ENCODE results near the gene ITPK1.
A peak's percentile ranks its signal among the peaks of the same experiment; 100 is the strongest.

ITPK1 gene

DNA sequence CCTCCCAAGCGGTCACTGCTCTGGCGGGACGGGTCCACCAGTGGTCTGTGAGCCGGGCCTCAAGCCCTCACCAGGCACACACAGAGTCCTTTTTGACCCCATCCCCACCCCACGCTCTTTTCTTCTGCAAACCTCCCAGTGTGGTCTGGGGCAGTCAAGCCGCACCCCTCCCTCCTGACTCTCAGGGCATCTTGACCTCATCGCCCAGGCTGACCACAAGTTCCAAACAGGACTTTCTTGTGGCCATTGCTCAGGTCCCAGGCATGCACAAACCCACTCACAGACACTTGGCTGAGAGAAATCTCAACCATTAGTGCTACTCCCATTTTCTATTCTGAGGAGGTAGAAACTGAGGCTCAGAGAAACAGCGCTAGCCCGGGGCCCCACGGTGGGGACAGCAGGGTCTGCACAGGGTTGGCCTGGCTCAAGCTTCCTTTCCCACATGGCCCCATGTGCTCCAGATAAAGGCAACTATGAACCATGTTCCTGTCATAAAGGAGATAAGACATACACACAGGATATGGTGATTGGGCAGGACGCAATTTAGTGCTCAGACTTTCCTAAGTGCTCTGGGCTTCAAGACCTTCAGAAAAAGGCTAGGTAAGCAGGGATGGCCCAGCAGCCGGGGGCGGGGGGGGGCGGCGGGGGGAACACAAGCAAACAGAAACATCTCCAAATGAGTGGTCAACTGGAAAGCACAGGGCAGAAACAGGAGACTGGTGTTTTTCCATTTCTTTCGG, 69.6 kb downstream of the ITPK1 start:
- Mint-ChIP-seq H3K4me3 (no peak overlapping the region), H3K4me1 (ENCODE audit: low read depth) (peaks cover 48% of the 10 kb centered on the region), H3K36me3 (ENCODE audit: low read depth) (peaks cover 30% of the 10 kb centered on the region), H3K27me3 (no peaks in the 10 kb centered on the region), H3K27ac (peak overlapping the region; percentile 19), H3K9me3 (no peaks in the 10 kb centered on the region)
- no peak for DNase-seq

DNA sequence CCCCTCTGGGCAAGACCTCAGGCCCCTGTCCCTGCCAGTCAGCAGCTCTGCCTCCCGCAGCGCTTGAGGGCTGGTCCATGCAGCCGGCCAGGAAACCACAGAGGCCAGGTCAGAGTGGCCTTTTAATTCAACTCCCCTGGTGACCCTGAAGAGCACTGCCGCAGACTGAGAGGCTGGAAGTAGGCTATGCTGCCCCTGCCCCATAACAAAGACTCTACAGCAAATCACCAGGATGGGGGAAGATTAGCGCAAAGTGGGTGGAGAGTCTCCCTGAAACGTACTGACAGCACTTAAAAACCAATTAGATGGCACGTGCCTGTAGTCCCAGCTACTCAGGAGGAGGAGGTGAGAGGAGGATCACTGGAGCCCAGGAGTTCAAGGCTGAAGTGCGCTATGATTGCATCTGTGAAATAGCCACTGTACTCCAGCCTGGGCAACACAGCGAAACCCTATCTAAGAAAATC, 70.5 kb downstream of the ITPK1 start:
- no peaks in the 10 kb centered on the region for H3K9me3 Mint-ChIP-seq
- H3K4me1 Mint-ChIP-seq (ENCODE audit: low read depth) = peaks cover 56% of the 10 kb centered on the region
- H3K4me3 Mint-ChIP-seq = no peak overlapping the region

DNA sequence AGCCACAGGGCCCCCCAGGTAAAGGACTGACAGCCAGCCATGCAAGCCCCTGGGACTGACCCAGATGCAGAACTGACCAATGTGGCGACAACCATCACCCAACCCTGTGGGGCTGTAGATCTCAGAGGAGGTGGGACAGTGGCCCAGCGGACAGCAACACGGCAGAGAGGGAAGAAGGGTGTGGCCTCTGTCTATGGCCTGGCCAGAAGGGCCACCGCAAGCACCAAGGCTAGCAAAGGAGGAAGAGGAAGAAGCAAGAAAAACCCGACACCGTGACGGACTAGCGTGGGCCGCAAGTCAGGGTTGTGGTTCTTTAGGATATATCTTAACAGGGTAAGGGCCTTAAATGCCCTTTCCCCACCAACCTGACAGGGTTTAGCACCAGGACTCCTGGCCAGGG, 71.2 kb downstream of the ITPK1 start:
- H3K4me1 Mint-ChIP-seq (ENCODE audit: low read depth) = peaks cover 59% of the 10 kb centered on the region
- peaks cover 20% of the 10 kb centered on the region for H3K36me3 Mint-ChIP-seq (ENCODE audit: low read depth)
- no peak overlapping the region for H3K27ac Mint-ChIP-seq
- no peak for DNase-seq
- H3K27me3 Mint-ChIP-seq = no peaks in the 10 kb centered on the region
- no peaks in the 10 kb centered on the region for H3K9me3 Mint-ChIP-seq
- no peak overlapping the region for H3K4me3 Mint-ChIP-seq

More for the DNA sequence above, 70.5 kb downstream of the ITPK1 start:
- Mint-ChIP-seq H3K27ac (peak overlapping the region; percentile 50), H3K27me3 (no peaks in the 10 kb centered on the region), H3K36me3 (ENCODE audit: low read depth) (peaks cover 22% of the 10 kb centered on the region)
- DNase-seq = no peak

DNA sequence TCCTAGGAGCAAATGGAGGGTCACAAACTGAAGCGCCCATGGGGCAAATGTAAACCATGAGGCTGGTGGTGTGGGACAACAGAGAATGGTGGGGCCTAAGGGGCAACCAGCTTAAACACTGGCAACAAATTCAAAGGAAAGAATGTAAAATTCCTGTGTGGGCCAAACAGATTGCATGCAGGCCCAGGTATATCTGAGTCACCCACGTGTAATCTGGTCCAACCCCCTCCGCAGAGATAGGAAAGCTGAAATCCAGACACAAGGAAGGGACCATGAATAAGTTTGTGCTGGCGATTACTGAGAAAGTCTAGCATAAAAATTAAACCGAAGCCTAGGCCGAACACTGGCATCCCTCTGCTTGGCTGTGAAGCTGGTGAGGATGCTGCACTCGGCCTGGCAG, 71.6 kb downstream of the ITPK1 start:
- no peaks in the 10 kb centered on the region for H3K27me3 Mint-ChIP-seq
- no peak overlapping the region for H3K27ac Mint-ChIP-seq
- peaks cover 16% of the 10 kb centered on the region for H3K36me3 Mint-ChIP-seq (ENCODE audit: low read depth)
- no peak overlapping the region for H3K4me3 Mint-ChIP-seq
- no peak for DNase-seq
- H3K4me1 Mint-ChIP-seq (ENCODE audit: low read depth) = peaks cover 60% of the 10 kb centered on the region
- H3K9me3 Mint-ChIP-seq = no peaks in the 10 kb centered on the region

DNA sequence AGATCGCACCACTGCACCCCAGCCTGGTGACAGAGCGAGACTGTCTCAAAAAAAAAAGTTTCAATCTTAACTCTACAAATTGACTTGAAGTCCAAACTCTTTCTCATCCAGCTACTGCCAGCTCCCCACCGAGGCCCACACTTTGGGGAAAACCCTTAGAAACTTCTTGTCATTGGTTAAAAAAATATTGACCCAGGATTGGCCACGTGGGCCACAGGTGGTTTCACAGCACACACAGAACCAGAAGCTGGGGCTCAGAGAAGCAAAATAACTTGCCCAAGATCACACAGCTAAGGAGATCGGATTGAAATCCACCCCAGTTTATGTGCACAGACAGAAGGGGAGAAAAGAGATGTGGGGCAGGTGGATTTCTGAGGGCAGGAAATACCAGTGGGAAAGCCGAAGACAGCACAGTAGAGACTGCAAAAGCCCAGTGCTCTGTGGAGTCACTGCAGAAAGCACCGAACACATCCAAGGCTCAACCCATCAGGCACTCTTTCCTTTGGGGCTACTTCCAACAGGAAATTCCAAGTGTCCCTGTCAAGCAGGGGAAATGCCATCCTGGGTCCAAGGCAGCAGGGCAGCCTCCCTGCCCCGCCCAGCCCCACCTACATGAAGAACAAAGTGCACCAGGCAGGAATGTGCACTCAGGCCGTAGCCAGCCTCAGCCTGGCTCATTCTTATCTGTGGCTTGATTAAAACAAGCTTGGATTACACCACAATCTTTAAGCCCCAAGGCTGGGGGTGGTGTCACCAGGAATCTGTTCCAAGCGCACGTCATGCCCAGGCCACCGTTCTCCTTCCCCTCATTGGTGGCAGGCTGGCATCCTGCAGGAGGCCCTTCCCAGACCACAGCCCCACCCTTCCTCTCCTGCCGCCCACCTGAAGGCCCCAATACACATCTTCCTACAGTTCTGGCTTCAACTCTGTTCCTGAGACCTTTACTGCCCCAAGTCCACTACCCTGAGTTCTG, 72.5 kb downstream of the ITPK1 start:
- Mint-ChIP-seq H3K4me1 (ENCODE audit: low read depth) (peaks cover 62% of the 10 kb centered on the region), H3K9me3 (no peaks in the 10 kb centered on the region), H3K36me3 (ENCODE audit: low read depth) (peaks cover 10% of the 10 kb centered on the region), H3K4me3 (no peak overlapping the region), H3K27ac (peak overlapping the region; percentile 66), H3K27me3 (no peaks in the 10 kb centered on the region)
- no peak for DNase-seq

DNA sequence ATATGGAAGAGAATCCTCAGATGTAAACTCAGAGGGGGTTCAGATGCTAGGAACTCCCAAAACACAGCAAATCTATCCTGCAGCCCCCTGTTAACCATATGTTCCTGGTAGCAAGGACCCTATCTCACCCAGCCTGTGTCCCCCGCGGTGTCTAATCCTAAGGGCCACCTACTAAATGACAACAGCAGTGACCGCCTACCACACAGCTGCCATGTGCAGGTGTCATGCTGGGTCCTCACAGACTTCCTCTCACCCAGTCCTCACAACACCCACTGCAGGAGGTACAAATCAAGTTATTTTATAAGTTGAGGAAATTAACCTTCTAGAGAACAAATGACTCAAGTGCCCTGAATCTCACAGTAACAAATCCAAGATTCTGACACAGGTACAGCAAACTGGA, 73.9 kb downstream of the ITPK1 start:
- no peaks in the 10 kb centered on the region for H3K36me3 Mint-ChIP-seq (ENCODE audit: low read depth)
- no peaks in the 10 kb centered on the region for H3K27me3 Mint-ChIP-seq
- H3K27ac Mint-ChIP-seq = peak overlapping the region; percentile 77
- peaks cover 64% of the 10 kb centered on the region for H3K4me1 Mint-ChIP-seq (ENCODE audit: low read depth)
- H3K9me3 Mint-ChIP-seq = no peaks in the 10 kb centered on the region
- no peak overlapping the region for H3K4me3 Mint-ChIP-seq
- no peak for DNase-seq

DNA sequence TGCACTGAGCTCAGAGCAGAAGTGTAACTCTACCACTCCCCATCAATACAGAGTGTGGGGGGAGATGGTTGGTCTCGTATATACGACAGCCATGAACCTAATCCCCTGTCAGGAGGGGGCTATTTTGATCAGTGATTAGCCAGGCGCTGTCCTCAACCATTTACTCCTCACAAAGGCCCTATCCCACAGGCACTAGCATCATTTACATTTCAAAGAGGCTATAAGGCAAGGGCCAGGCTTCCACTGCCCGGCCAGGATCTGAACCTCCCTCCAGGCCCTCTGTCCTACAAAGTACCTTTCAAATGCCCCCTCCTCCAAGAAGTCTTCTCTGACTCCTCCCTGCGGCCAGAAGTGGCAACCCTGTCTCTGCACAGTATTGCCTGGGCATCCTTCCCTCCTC, 74.7 kb downstream of the ITPK1 start:
- no peaks in the 10 kb centered on the region for H3K27me3 Mint-ChIP-seq
- DNase-seq = no peak
- no peaks in the 10 kb centered on the region for H3K9me3 Mint-ChIP-seq
- peaks cover 61% of the 10 kb centered on the region for H3K4me1 Mint-ChIP-seq (ENCODE audit: low read depth)
- no peaks in the 10 kb centered on the region for H3K36me3 Mint-ChIP-seq (ENCODE audit: low read depth)
- peak overlapping the region; percentile 77 for H3K27ac Mint-ChIP-seq
- H3K4me3 Mint-ChIP-seq = no peak overlapping the region

DNA sequence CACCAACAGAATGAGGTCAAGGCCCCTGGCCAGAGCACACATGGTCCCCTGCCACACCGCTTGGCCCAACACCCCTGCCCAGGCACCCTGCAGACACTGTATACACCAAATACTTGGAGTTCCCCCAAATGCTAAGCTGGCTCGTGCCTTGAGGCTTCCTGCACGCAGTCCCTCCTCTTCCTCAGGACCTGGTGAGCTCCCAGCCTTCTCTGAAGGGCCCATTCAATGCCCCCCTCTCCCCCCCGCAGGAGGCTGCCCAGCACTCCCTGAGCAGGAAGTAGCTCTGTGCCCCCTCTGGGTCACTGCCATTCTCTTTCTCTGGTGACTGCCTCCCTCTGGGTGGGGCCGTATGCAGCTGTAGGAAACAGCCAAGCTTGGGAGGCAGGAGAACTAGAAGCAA, 75.3 kb downstream of the ITPK1 start:
- no peak for DNase-seq
- Mint-ChIP-seq H3K27me3 (no peaks in the 10 kb centered on the region), H3K4me1 (ENCODE audit: low read depth) (peaks cover 57% of the 10 kb centered on the region), H3K27ac (peak overlapping the region; percentile 77), H3K9me3 (no peaks in the 10 kb centered on the region), H3K4me3 (no peak overlapping the region), H3K36me3 (ENCODE audit: low read depth) (no peaks in the 10 kb centered on the region)

DNA sequence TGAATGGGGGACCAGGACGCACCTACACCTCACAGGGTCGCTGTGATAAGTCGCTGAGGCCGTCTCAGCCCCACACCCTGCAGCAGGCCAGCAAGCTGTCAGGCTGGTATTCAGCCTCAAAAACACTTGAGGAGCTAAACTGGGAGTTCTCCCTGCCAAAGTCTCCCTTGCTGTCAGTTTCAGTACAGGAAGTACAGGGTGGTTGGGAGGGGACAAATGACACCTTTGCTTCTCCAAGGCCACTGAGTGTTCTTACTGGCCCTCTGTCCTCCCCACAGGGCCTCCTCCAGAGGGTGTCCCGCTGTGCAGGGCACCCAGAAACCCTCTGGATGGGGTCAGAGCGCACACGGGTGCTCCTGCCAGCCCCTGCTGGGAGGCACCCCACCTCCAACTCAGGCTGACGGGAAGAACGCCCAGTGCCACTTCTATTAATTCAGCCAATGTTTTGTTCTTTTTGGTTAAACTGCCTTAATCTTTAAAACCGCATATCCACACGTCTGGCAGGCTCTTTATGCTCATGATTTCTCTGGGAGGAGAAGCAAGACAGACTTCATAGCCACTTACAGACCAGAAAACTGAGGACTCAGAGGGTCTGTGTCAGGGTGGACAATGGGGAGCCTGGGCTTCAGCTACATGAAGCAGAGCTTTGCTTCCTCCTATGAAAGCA, 75.9 kb downstream of the ITPK1 start:
- Mint-ChIP-seq H3K4me1 (ENCODE audit: low read depth) (peaks cover 57% of the 10 kb centered on the region), H3K9me3 (no peaks in the 10 kb centered on the region), H3K4me3 (no peak overlapping the region), H3K36me3 (ENCODE audit: low read depth) (no peaks in the 10 kb centered on the region), H3K27me3 (no peaks in the 10 kb centered on the region), H3K27ac (peak overlapping the region; percentile 77)
- no peak for DNase-seq

DNA sequence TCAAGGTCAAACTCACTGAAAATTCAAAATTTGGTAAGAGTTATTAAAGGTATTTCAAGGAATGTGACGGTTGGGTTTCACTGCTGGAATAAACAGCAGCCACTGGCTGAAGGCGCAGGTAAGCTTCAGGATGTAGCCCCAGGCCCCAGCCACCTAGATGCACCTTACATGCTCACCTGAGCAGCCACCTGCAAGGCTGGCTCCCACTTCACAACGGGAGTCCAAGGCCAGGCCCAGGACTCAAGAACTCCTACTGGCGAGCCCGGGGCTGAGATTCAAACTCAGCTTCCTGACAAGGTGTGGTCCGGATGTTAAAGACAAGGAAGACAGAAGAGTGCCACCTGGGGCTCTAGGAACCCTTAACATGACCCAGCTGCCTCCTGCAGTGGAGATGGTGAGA, 78.4 kb downstream of the ITPK1 start:
- peaks cover 56% of the 10 kb centered on the region for H3K4me1 Mint-ChIP-seq (ENCODE audit: low read depth)

DNA sequence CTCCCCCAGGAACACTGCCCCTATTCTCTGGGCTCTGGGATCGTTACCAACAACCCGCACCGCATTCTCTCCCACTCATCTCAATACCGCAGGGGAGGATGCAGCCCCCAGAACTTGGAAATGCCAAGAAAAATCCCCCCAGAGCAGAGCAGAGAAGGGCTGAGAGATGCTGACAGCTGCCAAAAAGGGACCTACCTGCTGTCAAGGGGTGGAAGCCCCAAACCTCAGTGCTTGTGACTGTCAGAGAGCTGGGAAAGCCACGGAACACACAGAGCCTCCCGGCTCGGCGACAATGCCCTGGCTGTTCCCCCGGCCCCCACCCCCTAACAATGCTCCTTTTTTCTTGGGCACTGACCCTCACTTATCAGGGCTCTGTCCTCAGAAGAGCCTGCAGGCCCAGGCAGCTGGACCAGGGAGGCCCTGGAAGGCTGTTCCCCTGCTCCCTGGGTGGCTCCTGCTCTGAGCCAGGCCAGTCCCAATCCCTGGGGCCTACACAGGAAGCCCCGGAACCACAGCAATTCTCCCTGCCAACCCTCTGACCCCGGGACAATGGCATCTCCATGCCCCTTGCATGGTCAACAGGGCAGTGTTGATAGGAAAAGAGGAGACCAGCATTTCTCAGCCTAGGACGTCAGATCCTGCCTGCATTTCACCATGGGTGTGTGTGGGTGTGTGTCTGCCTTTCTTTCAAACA, 78.9 kb downstream of the ITPK1 start:
- peak overlapping the region; percentile 55 for H3K27ac Mint-ChIP-seq
- H3K27me3 Mint-ChIP-seq = no peaks in the 10 kb centered on the region
- H3K4me3 Mint-ChIP-seq = no peak overlapping the region
- DNase-seq = no peak
- no peaks in the 10 kb centered on the region for H3K9me3 Mint-ChIP-seq
- peaks cover 51% of the 10 kb centered on the region for H3K4me1 Mint-ChIP-seq (ENCODE audit: low read depth)
- no peaks in the 10 kb centered on the region for H3K36me3 Mint-ChIP-seq (ENCODE audit: low read depth)

More for the DNA sequence above, 78.4 kb downstream of the ITPK1 start:
- no peaks in the 10 kb centered on the region for H3K27me3 Mint-ChIP-seq
- no peak for DNase-seq
- H3K27ac Mint-ChIP-seq = peak overlapping the region; percentile 73
- H3K9me3 Mint-ChIP-seq = no peaks in the 10 kb centered on the region
- H3K36me3 Mint-ChIP-seq (ENCODE audit: low read depth) = no peaks in the 10 kb centered on the region
- H3K4me3 Mint-ChIP-seq = no peak overlapping the region

DNA sequence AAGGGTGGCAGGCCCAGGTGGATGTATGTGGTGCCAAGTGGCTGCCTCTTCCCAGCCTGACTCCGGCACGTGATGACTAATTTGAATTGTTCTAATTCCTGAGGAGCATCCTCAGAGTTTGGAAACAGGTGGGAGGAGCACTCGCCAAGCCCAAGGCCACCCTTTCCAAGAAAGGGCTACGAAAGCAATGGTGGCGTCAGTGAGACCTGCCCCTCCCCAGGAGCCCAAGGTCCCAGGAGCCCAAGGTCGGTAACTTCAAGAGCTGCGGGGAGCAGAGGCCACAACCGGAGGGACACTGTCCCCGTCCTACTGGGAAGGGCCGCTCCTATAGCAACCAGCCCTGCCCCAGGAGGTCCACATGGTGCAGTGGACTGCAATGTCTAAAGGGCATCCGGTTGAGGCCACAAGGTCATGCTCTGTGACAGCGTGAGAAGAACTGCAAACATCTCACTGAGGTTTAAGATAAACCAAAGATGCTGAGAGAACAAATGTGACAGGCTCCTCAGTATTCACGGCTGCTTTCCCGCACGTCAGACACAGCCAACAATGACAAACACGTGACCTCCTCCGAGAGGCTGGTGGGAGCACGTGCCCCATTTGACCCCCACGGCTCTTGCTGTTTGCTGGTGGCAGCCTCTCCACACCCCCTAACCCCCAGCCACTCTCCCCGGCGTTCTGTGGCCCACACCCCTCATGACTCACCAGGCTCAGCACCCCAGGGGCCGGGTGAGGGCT, 79.6 kb downstream of the ITPK1 start:
- no peak for DNase-seq
- Mint-ChIP-seq H3K4me3 (no peak overlapping the region), H3K4me1 (ENCODE audit: low read depth) (peaks cover 45% of the 10 kb centered on the region), H3K9me3 (no peaks in the 10 kb centered on the region), H3K27me3 (no peaks in the 10 kb centered on the region), H3K27ac (peak overlapping the region; percentile 55), H3K36me3 (ENCODE audit: low read depth) (no peaks in the 10 kb centered on the region)

DNA sequence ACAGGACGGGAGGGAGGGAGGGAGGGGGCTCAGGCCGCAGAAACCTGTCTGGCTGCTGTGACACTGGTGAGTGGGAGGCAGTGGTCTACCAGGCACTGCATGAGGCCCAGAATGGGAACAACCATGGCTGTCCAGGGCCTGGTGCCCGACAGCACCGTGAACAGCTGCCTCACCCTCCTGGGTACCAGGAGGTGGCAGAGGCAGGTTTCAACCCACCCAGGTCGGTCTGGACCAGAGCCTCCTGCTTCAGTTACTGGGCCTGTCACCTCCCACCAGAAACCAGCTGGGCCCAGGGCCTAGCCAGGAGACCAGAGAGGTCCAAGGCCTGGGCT, 80.2 kb downstream of the ITPK1 start:
- H3K36me3 Mint-ChIP-seq (ENCODE audit: low read depth) = no peaks in the 10 kb centered on the region
- H3K27ac Mint-ChIP-seq = no peak overlapping the region
- H3K27me3 Mint-ChIP-seq = no peaks in the 10 kb centered on the region
- peaks cover 40% of the 10 kb centered on the region for H3K4me1 Mint-ChIP-seq (ENCODE audit: low read depth)
- H3K4me3 Mint-ChIP-seq = no peak overlapping the region
- DNase-seq = no peak
- H3K9me3 Mint-ChIP-seq = no peaks in the 10 kb centered on the region

DNA sequence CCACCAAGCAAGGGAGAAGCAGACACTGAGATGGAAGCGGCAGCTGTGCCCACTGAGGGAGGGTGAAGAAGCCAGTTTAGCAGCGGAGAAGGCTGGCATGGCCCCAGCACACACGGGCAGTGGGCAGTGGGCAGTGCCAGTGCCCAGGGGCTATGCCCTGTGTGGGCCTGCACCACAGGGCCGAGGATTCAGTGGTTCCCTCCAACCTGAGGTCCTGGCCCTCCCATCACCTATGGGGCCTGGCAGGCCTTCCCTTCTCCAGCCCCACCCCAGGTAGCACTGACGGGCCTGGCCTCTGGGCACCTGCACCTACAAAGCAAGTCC, 81.1 kb downstream of the ITPK1 start:
- Mint-ChIP-seq H3K4me3 (no peak overlapping the region), H3K4me1 (ENCODE audit: low read depth) (peaks cover 37% of the 10 kb centered on the region)

More for the DNA sequence above, 81.1 kb downstream of the ITPK1 start:
- DNase-seq = no peak
- H3K36me3 Mint-ChIP-seq (ENCODE audit: low read depth) = peaks cover 5% of the 10 kb centered on the region
- no peaks in the 10 kb centered on the region for H3K9me3 Mint-ChIP-seq
- H3K27me3 Mint-ChIP-seq = no peaks in the 10 kb centered on the region
- peak overlapping the region; percentile 60 for H3K27ac Mint-ChIP-seq

Measured in activated T-cell treated with anti-CD3 and anti-CD28 coated beads, Interleukin-2, amount 50 U/mL, for 24 hours (primary cell).